WERI-Rb-1 (cell line): ENCODE data around the gene IFNE.

ENCODE experiments used
- DNase-seq: peaks from one replicate; pipeline ENCODE4 v3.0.0-alpha.2; 2020
- H3K27ac ChIP-seq: fragments of 250-450 bp; sonication (Bioruptor Pico); 2 replicates; pipeline ENCODE4 v1.5.1; 2020; ENCODE audit warnings: mild to moderate bottlenecking, moderate library complexity
- H3K27me3 ChIP-seq: fragments of 250-450 bp; sonication (Bioruptor Pico); 2 replicates; pipeline ENCODE4 v1.5.1; 2021; ENCODE audit warnings: mild to moderate bottlenecking, low read depth, moderate library complexity; ENCODE audit not compliant: insufficient read depth, severe bottlenecking
- H3K36me3 ChIP-seq: fragments of 250-450 bp; sonication (Bioruptor Pico); 2 replicates; pipeline ENCODE4 v1.5.1; 2020; ENCODE audit warnings: mild to moderate bottlenecking, moderate library complexity
- H3K4me3 ChIP-seq: 2 replicates; pipeline ENCODE4 v1.5.1; 2011; ENCODE audit warnings: low read depth, mild to moderate bottlenecking, control low read depth, low read length
- H3K9me3 ChIP-seq: fragments of 250-450 bp; sonication (Bioruptor Pico); 2 replicates; pipeline ENCODE4 v1.5.1; 2021; ENCODE audit warnings: mild to moderate bottlenecking, moderate library complexity; ENCODE audit not compliant: severe bottlenecking
- TF ChIP-seq, protein P1 (sequence below): IDR thresholded peaks from 2 replicates; pipeline ENCODE4 v1.5.1; 2011; ENCODE audit warnings: low read depth, mild to moderate bottlenecking, control low read depth, inconsistent platforms, low read length

IFNE gene

DNA sequence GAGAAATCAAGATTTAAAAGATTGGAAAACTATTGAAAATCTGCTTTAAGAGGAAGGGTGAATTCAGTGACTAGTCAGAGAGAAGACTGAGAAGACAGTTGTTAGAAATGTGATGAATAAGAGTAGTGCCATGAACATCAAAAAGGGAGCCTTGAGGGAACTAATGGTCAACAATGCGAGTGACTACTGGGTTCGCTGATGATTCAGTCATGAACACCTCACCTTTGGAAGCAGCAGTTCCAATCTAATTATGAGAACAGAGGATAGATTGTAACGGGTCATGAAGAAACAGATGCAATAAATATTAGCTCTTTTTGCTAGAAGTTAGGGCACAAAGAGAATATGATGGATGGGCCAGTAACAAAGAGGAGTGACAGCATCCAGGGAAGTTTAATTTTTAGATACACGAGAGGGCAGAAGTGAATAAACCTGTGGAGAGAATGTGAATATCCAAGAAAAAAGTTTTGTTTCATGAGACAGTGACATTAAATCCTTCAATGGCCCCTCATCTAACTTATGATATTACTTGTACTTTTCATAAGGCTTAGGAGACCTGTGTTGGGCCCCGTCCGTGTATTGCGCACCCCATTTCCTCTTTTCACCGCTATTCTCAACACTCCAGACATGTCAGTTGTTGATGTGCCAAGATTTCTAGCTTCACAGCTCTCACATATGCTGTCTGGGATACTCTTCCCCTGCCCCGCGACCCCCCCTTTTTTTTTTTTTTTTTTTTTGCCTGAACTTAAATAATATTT is 23.5 kb upstream of the IFNE start:
- H3K9me3 ChIP-seq = no peaks in the 10 kb centered on the region
- no peak overlapping the region for H3K27ac ChIP-seq
- no peaks in the 10 kb centered on the region for H3K36me3 ChIP-seq
- H3K4me3 ChIP-seq = no peak overlapping the region
- TF ChIP-seq, protein P1, sequence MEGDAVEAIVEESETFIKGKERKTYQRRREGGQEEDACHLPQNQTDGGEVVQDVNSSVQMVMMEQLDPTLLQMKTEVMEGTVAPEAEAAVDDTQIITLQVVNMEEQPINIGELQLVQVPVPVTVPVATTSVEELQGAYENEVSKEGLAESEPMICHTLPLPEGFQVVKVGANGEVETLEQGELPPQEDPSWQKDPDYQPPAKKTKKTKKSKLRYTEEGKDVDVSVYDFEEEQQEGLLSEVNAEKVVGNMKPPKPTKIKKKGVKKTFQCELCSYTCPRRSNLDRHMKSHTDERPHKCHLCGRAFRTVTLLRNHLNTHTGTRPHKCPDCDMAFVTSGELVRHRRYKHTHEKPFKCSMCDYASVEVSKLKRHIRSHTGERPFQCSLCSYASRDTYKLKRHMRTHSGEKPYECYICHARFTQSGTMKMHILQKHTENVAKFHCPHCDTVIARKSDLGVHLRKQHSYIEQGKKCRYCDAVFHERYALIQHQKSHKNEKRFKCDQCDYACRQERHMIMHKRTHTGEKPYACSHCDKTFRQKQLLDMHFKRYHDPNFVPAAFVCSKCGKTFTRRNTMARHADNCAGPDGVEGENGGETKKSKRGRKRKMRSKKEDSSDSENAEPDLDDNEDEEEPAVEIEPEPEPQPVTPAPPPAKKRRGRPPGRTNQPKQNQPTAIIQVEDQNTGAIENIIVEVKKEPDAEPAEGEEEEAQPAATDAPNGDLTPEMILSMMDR = no peak
- H3K27me3 ChIP-seq = peaks cover 44% of the 10 kb centered on the region
- DNase-seq = no peak

DNA sequence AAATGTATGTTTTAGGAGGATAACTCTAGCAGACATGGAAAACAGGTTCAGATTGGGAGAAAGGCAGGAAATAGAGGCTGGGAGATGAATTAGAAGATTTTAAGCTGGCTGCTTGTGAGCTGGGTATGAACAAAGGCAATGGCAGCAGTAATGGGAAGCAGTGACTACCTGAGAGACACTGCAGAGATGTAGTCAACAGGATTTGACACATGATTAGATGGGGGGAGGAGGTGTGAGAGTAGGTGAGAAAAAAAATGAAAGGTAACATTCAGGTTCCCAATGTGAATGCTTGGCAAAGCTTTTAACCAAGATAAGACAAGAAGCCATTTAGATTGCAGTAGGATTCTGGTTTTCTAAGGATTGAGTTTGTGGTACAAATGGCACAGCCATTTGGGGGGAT is 22.8 kb upstream of the IFNE start:
- Histone ChIP-seq H3K36me3 (no peaks in the 10 kb centered on the region), H3K9me3 (no peaks in the 10 kb centered on the region), H3K4me3 (no peak overlapping the region), H3K27me3 (peaks cover 41% of the 10 kb centered on the region), H3K27ac (no peak overlapping the region)
- TF ChIP-seq, protein P1 = no peak
- no peak for DNase-seq

DNA sequence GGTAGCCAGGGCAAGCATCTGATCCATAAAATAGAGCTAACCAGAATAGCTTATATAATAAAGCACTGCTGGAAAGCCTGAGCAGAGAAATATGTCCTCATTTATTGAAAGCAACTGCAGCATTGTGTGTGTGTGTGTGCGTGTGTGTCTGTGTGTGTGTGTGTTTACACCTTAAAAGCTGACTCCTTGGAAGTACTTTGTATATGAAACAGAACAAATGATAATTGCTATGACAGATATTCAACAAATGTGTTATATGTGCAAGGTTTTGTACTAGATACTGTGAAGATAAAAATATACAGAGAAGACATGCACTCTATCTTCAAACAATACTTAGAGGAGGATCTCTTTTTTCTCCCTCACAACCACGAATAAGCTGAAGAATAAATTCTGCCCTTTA is 22.0 kb upstream of the IFNE start:
- DNase-seq = no peak
- Histone ChIP-seq H3K9me3 (no peaks in the 10 kb centered on the region), H3K27ac (no peak overlapping the region), H3K36me3 (no peaks in the 10 kb centered on the region), H3K4me3 (no peak overlapping the region), H3K27me3 (peaks cover 39% of the 10 kb centered on the region)
- TF ChIP-seq, protein P1 = no peak

DNA sequence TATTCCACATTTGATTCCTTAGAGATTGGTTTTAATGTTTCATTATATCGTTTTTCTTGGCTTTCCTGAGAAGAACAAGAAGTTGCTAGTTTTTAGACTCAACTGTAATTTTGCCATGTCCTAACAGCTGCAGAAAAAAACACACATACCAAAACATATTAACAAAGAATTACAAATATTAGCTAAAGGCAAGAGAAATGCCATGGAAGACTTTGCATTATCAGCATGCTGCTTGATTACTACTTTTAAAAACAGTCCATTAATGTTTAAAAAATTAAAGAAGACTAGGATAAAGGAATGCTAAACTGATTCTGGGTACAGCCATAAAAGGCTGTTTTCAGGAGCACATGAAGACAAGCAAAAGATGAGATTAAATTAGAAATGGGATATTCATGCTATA is 20.5 kb upstream of the IFNE start:
- DNase-seq = no peak
- TF ChIP-seq, protein P1 = no peak
- H3K36me3 ChIP-seq = no peaks in the 10 kb centered on the region
- no peak overlapping the region for H3K27ac ChIP-seq
- peaks cover 41% of the 10 kb centered on the region for H3K27me3 ChIP-seq
- no peak overlapping the region for H3K4me3 ChIP-seq
- no peaks in the 10 kb centered on the region for H3K9me3 ChIP-seq

DNA sequence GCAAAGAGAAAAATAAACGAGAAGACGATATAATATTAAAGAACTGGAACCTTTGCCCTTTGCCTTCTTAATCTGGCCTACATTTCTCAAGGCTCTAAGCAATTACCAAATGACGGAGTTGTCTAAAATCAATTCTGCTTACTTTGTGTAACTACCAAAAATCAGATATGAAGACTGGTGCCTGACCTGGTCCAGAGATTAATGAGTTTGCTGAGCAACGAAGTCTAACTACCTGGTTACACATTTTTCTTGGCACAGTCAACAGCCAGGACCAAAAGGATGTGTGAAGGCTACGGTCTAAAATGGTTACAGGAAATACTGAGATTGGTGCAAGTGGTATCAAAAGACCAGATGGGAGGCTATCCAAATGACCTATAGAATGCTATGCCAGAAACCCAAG is 17.8 kb upstream of the IFNE start:
- no peak overlapping the region for H3K4me3 ChIP-seq
- no peaks in the 10 kb centered on the region for H3K36me3 ChIP-seq
- TF ChIP-seq, protein P1 = no peak
- H3K9me3 ChIP-seq = no peaks in the 10 kb centered on the region
- peaks cover 36% of the 10 kb centered on the region for H3K27me3 ChIP-seq
- DNase-seq = no peak
- no peak overlapping the region for H3K27ac ChIP-seq

DNA sequence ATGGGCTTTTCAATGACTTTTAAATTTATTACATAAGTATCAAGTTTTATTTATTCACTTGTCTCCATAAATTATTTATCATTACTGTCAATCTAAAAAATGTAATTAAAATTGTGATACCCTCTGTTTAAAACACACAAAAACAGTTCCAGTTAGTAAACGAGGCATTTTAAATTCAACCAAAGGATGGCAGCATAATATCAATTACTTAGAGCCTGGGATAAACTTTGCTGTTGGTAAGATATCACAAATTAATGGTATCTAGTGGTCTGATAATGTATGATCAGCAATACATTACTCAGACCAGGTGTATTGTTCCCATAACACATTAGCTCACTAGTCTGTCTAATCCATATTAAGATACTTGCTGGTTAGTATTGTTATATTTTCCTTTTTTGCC is 9.6 kb upstream of the IFNE start:
- H3K27ac ChIP-seq = no peak overlapping the region
- TF ChIP-seq, protein P1 = no peak
- no peaks in the 10 kb centered on the region for H3K36me3 ChIP-seq
- H3K27me3 ChIP-seq = peaks cover 17% of the 10 kb centered on the region
- no peaks in the 10 kb centered on the region for H3K9me3 ChIP-seq
- H3K4me3 ChIP-seq = no peak overlapping the region
- DNase-seq = no peak
